ENCODE results near the gene DCUN1D2. TPM values are rescaled to one million over a fixed set of nuclear protein-coding genes. Genes with fewer than 3 reads are reported as not detected.
A peak's percentile ranks its signal among the peaks of the same experiment; 100 is the strongest.

The DCUN1D2 gene
- polyA plus RNA-seq, 3 donors = 3.1 to 16.7 (median 6.1) TPM

DNA sequence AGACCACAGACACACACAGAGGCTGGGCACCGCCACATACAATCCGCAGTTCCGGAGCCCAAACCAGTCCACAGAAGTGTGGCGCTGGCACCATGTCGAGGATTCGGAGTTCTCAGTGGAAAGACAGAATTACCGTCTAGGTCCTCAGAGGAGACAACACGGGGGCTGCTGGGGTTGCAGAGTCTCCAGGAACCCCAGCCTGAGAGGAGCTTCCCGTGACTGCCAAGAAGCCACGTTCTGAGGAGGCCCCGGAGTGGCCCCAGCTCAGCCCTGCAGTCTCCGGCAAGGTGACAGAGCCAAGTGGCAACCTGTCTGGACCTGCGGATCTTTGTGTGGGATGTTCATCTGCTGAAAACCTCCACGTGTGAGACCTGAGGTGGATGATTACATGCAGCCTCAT lies 29.9 kb downstream of the DCUN1D2 start:
- intact Hi-C loops (cut with micrococcal nuclease) = no loop called here
- H3K4me3 Mint-ChIP-seq = no peak overlapping the region
- no peak for TF ChIP-seq CTCF (IDR thresholded peaks at IDR 0.05)

DNA sequence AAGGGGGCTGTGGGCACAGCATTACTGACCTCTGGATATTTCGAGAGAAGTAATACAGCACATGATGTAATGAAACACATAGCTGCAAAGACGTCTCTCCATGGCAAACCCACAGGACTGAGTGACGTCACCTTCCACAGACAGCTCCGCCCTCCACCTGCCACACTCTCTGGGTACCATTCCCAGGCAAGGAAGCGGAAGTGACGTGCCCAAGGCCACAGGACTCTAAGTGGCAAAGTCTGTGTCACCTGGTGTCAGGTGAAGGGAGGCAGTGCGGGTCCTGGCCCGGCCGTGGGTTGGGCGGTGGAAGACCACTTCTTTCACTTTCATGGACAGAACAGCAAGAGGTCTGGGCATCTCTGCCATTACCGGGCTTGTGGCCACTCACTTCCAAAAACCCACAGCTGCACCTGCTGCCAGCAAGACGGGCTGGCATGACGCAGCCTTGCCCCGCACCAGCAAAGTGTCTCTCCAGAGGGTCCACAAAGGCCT lies 30.4 kb downstream of the DCUN1D2 start:
- no peak overlapping the region for H3K27ac ChIP-seq (ENCODE audit: low read depth in 1 of 2, low read length in 2 of 2)
- H3K4me2 ChIP-seq (replicated peaks; ENCODE audit: extremely low read depth, low read length, poor library complexity, severe bottlenecking) = no peak overlapping the region
- no peaks in the 10 kb centered on the region for H4K20me1 ChIP-seq (ENCODE audit: insufficient read depth, low read length)
- DNase-seq = no peak
- no peak overlapping the region for H2AFZ ChIP-seq (ENCODE audit: insufficient read depth, low read depth, low read length, poor library complexity, severe bottlenecking)
- no peaks in the 10 kb centered on the region for H3K9me3 ChIP-seq (replicated peaks in 1 of 2; ENCODE audit: control insufficient read depth in 1 of 2, insufficient read depth in 1 of 2, low read length in 2 of 2)
- H3K9ac ChIP-seq (ENCODE audit: insufficient read depth, low read length, poor library complexity, severe bottlenecking) = no peak overlapping the region
- WGBS (ENCODE audit: insufficient coverage) = 86% methylated on average over 14 of the region's 14 CpGs
- H3K4me3 ChIP-seq (replicated peaks in 1 of 3; ENCODE audit: low read depth in 2 of 3, low read length in 3 of 3) = no peak overlapping the region
- H3K27ac Mint-ChIP-seq = peak overlapping the region in 1 of 7 donors; percentile 60
- no peaks in the 10 kb centered on the region for H3K4me1 Mint-ChIP-seq
- H3K36me3 ChIP-seq (replicated peaks in 1 of 2; ENCODE audit: control insufficient read depth in 1 of 2, insufficient read depth in 2 of 2, low read length in 2 of 2) = peaks cover 56 to 83% of the 10 kb centered on the region in 2 donors
- H3K9me3 Mint-ChIP-seq = no peaks in the 10 kb centered on the region
- H3K27me3 Mint-ChIP-seq (ENCODE audit: low read depth in 3 of 3) = no peaks in the 10 kb centered on the region
- no peak for TF ChIP-seq CTCF (IDR thresholded peaks at IDR 0.05)
- no peaks in the 10 kb centered on the region for H3K79me2 ChIP-seq (ENCODE audit: insufficient read depth, low read length)
- H3K4me3 Mint-ChIP-seq = no peak overlapping the region
- H3K27me3 ChIP-seq (ENCODE audit: control insufficient read depth in 2 of 2, insufficient read depth in 2 of 2, low read length in 2 of 2) = no peaks in the 10 kb centered on the region
- no peaks in the 10 kb centered on the region for H3K4me1 ChIP-seq (ENCODE audit: control insufficient read depth in 1 of 2, insufficient read depth in 2 of 2, low read length in 2 of 2)
- intact Hi-C loops (cut with micrococcal nuclease) = no loop called here
- peaks cover 64 to 77% of the 10 kb centered on the region in 2 donors for H3K36me3 Mint-ChIP-seq

More for the DNA sequence above, 29.9 kb downstream of the DCUN1D2 start:
- H3K79me2 ChIP-seq (ENCODE audit: insufficient read depth, low read length) = no peaks in the 10 kb centered on the region
- no peak overlapping the region for H3K4me3 ChIP-seq (replicated peaks in 1 of 3; ENCODE audit: low read depth in 2 of 3, low read length in 3 of 3)
- no peaks in the 10 kb centered on the region for H3K27me3 ChIP-seq (ENCODE audit: control insufficient read depth in 2 of 2, insufficient read depth in 2 of 2, low read length in 2 of 2)
- peaks cover 51 to 78% of the 10 kb centered on the region in 2 donors for H3K36me3 ChIP-seq (replicated peaks in 1 of 2; ENCODE audit: control insufficient read depth in 1 of 2, insufficient read depth in 2 of 2, low read length in 2 of 2)
- H3K36me3 Mint-ChIP-seq = peaks cover 59 to 77% of the 10 kb centered on the region in 2 donors
- peaks cover 2% of the 10 kb centered on the region for H3K4me1 Mint-ChIP-seq
- DNase-seq = no peak
- 97% methylated on average over 14 of the region's 14 CpGs for WGBS (ENCODE audit: insufficient coverage)
- no peaks in the 10 kb centered on the region for H3K9me3 ChIP-seq (replicated peaks in 1 of 2; ENCODE audit: control insufficient read depth in 1 of 2, insufficient read depth in 1 of 2, low read length in 2 of 2)
- H3K27me3 Mint-ChIP-seq (ENCODE audit: low read depth in 3 of 3) = no peaks in the 10 kb centered on the region
- no peaks in the 10 kb centered on the region for H3K4me1 ChIP-seq (ENCODE audit: control insufficient read depth in 1 of 2, insufficient read depth in 2 of 2, low read length in 2 of 2)
- H3K27ac ChIP-seq (ENCODE audit: low read depth in 1 of 2, low read length in 2 of 2) = no peak overlapping the region
- no peak overlapping the region for H3K9ac ChIP-seq (ENCODE audit: insufficient read depth, low read length, poor library complexity, severe bottlenecking)
- H3K9me3 Mint-ChIP-seq = no peaks in the 10 kb centered on the region
- H4K20me1 ChIP-seq (ENCODE audit: insufficient read depth, low read length) = no peaks in the 10 kb centered on the region
- H3K4me2 ChIP-seq (replicated peaks; ENCODE audit: extremely low read depth, low read length, poor library complexity, severe bottlenecking) = no peak overlapping the region
- H2AFZ ChIP-seq (ENCODE audit: insufficient read depth, low read depth, low read length, poor library complexity, severe bottlenecking) = no peak overlapping the region
- H3K27ac Mint-ChIP-seq = no peak overlapping the region
